HL-60 (cell line): Measurements from ENCODE around the gene NFAT5.

Source experiments
- DNase-seq, 2 experiments: peaks; one replicate each; pipeline ENCODE4 v3.0.0-alpha.2; 2010 to 2020; ENCODE audit warnings: low read depth in 1 of 2, low spot score in 1 of 2
- H3K27ac ChIP-seq: fragments of 250-450 bp; sonication (Bioruptor Pico); replicated peaks from 2 replicates; pipeline ENCODE4 v1.5.1; 2020; ENCODE audit warnings: mild to moderate bottlenecking, moderate library complexity
- H3K27me3 ChIP-seq: fragments of 250-450 bp; sonication (Bioruptor Pico); 2 replicates; pipeline ENCODE4 v1.5.1; 2021; ENCODE audit warnings: mild to moderate bottlenecking, moderate library complexity; ENCODE audit not compliant: insufficient read depth, poor library complexity, severe bottlenecking
- H3K4me3 ChIP-seq: replicated peaks from 2 replicates; pipeline ENCODE4 v1.5.1; 2011; ENCODE audit warnings: mild to moderate bottlenecking, control low read depth, low read length; ENCODE audit not compliant: insufficient read depth
- CTCF ChIP-seq: IDR thresholded peaks from one replicate; pipeline ENCODE4 v1.5.1; 2011; ENCODE audit warnings: low read length, control low read depth, inconsistent platforms; ENCODE audit not compliant: insufficient read depth
- GABPA ChIP-seq: IDR thresholded peaks from 2 replicates; pipeline ENCODE4 v1.6.1; 2012; ENCODE audit warnings: low read depth
- POLR2AphosphoS5 ChIP-seq: IDR thresholded peaks from 2 replicates; pipeline ENCODE4 v1.6.1; 2012; ENCODE audit warnings: low read depth
- REST ChIP-seq: IDR thresholded peaks from 2 replicates; pipeline ENCODE4 v1.6.1; 2012; ENCODE audit warnings: low read depth; ENCODE audit not compliant: insufficient replicate concordance
- SPI1 ChIP-seq: IDR thresholded peaks from 2 replicates; pipeline ENCODE4 v1.6.1; 2012; ENCODE audit warnings: low read depth, mild to moderate bottlenecking, borderline replicate concordance

Gene NFAT5

DNA sequence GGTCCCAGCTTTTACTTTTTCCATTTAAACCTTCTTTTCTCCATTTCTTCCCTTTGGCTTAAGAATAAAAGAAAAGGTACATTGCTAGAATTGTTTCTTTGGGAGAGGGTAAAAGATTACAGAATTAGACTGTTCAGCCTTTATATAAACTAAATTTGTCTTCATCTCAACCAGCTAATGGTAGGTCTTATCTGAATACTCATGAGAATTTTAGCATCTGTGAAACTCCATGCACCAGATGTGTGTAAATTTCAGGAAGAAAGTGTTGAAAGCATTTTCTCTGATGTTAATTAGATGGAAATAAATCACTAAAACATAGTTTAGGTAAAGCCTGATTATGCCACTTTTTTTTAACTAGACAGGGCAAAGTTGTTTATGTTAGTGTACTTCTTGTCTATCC lies 135.7 kb downstream of the NFAT5 start:
- TF ChIP-seq CTCF (no peak), POLR2AphosphoS5 (no peak), REST (no peak), SPI1 (no peak), GABPA (no peak)
- no peak overlapping the region for H3K4me3 ChIP-seq
- H3K27ac ChIP-seq: no peak overlapping the region
- H3K27me3 ChIP-seq: no peaks in the 10 kb centered on the region
- DNase-seq: no peak

GRCh38 chr16:69701866-69702265 lies 136.1 kb downstream of the NFAT5 start:
- TF ChIP-seq GABPA (no peak), REST (no peak), CTCF (no peak), SPI1 (no peak), POLR2AphosphoS5 (no peak)
- H3K4me3 ChIP-seq: no peak overlapping the region
- H3K27me3 ChIP-seq: no peaks in the 10 kb centered on the region
- no peak for DNase-seq
- H3K27ac ChIP-seq: no peak overlapping the region

DNA sequence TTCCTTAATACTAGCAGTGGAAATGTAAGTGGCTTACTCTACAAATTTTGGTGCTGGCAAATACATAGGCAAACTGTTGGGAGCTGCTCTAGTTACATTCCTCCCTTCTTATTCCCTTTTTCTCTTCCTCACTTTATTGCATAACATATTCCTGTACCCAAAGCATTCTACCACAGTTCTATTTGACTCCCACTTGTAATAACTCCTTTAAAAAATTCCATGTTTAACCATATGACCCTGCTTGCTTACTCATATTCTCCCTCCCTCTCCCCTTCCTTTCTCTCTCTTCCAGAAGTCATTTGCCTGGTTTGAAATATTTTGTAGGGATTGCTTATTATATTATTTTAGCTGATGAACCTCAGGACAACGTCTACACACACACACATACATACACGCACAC lies 137.9 kb downstream of the NFAT5 start:
- no peak overlapping the region for H3K4me3 ChIP-seq
- no peak overlapping the region for H3K27ac ChIP-seq
- DNase-seq: no peak
- TF ChIP-seq SPI1 (no peak), CTCF (no peak), REST (no peak), GABPA (no peak)
- no peaks in the 10 kb centered on the region for H3K27me3 ChIP-seq
